NCI-H187 (cell line): ENCODE data around the gene TTLL5.

Experiments
- DNase-seq, 2 experiments: peaks; one replicate each; lab custom pipeline; 2025; lab: John Stamatoyannopoulos, UW

The TTLL5 gene

DNA sequence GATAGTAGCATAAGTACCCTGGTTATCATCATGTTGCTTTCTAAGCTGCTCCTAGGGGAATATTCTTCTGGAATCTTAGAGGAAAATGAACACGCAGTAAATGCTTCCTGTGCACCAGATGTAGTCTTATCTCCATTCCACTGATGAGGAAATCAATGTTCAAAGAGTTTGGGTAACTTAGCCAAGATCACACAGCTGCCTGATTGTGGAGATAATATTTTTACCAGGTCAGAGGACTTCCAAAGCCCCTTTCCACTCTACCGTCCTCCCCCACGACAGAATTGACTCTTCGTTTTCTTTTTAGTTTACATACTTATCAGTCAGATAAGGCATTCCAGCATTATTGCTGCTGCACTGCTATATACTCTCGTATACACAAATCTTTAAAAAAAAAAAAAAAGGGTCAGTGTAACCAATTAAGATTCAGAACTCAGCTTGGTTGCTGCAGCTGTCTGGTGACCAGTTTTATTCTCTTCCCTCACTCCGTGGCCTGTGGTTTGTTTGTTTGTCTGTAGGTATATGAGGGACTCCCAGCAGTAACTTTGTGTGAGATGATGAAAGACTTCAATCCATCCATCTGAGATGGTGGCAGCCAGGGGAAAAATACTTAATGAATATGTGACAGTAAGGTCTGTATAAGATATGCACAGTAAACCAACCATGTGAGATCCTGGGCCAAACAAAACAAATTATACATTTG, 210.3 kb downstream of the TTLL5 start:
- no peak for DNase-seq

DNA sequence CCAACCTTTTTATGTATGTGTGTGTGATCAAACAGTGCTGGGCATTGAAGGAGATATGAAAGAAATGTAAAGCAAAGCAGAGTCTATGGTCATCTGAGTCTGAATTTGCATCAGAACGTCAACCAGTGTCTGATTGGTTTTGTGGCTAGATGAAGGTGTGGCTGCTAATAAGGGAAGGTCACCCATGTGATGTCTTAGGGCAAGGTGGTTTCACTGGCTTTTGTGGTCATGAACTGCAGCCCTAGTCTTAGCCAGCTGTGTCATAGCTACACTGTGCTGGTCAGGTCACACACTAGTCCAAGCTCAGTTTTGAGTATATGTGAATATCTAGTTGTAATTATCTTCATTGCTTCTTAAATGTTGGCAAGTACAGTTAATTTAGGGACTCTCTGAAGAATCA, 214.9 kb downstream of the TTLL5 start:
- DNase-seq: no peak

DNA sequence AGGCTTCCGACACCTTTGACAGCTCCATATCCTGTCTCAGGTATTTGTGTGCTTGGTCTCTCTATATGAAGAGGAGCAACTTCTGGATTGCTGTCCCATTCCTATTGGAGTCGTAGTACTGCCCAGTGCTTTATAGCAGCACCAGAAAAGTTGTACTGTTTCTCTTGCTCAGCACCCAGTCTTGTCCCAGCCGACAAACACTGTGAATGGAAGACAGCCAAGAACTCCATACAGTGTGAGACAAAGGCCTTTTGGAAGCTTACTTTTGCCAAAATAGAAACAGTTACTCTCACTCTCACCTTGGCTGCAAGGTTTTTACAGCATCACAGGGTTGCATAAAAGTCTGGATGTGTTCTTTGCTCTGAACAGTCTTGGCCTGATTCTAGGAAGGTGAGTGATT, 215.5 kb downstream of the TTLL5 start:
- no peak for DNase-seq

DNA sequence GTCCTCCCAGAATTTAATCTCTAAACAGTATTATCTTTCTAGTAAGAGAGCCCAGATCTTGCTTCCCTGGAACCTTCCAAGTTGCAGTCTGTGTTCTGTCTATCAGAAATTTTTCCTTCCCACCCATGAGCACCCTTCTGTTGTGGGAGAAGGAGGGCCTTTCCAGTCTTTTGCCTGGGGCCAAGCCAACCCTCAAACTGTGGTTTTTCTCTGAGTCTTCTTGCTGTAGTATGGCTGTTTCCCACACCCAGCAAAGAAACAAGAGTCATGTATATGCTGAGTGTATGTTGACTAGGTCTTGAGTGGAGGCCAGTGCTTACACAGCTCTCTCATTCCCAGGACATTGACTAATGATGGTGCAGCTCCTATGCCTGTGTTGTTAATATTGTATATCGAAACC, 216.2 kb downstream of the TTLL5 start:
- DNase-seq: no peak

DNA sequence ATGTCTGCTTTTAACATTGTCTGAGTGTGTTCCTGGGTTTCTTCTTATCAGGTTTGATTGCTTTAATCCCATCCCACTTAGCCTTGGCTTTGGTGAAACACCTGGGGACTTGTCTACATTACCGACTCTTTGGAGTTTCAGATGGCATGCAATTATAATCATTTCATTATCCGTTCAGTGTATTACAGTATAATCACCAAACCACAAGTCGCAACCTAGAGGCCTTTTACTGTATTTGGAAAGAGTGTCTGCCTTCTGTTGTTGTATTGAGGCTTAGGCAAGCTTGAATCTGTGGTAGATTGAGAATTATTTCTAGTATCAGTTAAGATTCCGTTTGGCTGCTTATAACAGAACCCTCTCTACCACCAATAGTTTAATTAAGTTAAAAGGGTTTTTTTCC, 216.8 kb downstream of the TTLL5 start:
- DNase-seq: no peak

DNA sequence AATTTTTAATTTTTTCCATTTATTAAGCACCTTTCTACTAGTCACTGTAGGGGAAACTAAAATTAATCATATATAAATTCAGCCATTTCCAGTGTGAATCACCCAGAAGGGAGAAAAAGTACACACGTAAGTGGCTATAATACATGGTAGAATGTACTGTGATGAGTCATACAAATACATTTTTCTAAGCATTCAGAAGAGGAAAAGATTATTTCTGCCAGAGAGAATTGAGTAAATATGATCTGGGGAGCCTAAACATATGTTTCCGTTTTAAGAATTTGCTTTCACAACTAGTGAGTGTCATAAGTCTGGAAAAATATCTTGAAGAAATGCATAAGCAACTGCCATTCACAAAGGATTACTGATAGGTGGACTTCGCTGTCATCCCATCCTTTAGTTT, 218.0 kb downstream of the TTLL5 start:
- no peak for DNase-seq

DNA sequence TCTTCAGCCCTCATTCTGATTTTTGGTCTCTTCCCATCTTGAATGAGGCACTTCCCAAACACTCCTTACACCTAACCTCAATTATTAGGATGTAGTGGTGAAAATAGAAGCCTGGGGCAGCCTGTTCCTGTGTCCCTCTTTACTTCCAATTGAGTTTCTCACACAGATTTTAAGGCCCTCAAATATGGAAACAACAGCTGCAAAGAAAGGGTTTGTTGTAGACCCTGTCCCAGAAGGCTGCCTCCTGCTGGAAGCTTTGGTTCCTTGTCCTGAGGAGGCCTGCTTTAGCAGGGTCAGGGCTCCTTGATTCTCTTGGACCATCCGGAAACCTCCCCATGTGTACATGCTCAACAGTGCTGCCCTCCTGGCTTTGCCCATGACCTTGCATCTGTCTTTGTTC, 219.5 kb downstream of the TTLL5 start:
- no peak for DNase-seq

DNA sequence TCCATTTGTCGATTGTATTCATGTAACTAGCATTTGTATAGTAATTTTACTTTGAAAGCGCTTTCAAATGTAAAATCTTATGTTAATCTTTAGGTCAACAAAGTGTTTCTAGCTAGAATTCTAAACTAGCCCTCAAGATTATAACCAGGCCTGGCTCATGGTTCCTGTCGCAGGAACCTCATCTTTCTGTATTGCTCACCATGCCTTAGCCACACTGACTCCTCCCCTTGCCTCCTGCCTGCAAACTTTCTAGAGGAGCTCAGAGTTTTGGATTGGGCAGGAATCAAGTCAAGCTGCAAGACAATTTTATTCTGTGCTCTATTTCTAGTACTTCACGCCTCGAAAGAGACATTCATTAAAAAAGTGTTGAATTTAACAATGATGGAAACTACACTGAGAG, 220.9 kb downstream of the TTLL5 start:
- no peak for DNase-seq

DNA sequence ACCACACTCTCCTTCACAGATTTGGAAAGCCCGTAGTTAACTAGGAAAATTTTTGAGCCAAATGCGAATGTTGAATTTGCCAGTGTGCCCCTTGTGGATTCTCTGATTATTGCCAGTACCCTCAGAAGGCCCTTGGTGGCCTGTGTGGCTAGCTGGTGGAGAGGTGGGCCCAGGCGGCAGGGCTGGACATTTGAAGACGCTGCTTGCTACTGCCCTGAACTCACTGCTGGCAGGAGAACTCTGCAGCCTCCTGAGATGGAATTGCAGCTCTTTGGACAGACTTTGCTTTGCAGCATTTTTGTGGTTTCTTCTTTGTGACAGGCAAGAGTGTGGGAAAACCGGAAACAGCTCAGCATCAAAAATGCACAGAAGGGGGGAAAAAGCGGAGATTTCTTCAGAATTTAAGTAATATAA, 223.2 kb downstream of the TTLL5 start:
- no peak for DNase-seq

DNA sequence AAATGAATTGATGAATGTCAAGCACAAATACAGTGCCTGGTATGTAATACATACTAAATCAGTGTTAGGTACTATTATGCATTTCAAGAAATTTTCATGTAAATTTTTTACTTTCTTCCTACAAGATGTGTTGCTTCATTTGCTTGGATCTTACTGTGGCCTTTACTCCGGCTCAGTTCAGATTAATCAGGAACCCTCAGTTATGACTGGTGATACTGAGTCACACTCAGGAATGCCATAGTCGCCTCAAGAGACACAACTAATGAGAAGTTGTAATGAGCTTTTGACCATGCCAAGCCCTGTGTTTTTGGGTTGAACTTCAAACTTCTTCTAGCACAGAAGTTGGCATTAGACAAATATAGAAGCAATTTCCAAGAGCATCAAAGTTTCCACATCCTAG, 224.8 kb downstream of the TTLL5 start:
- DNase-seq: no peak

DNA sequence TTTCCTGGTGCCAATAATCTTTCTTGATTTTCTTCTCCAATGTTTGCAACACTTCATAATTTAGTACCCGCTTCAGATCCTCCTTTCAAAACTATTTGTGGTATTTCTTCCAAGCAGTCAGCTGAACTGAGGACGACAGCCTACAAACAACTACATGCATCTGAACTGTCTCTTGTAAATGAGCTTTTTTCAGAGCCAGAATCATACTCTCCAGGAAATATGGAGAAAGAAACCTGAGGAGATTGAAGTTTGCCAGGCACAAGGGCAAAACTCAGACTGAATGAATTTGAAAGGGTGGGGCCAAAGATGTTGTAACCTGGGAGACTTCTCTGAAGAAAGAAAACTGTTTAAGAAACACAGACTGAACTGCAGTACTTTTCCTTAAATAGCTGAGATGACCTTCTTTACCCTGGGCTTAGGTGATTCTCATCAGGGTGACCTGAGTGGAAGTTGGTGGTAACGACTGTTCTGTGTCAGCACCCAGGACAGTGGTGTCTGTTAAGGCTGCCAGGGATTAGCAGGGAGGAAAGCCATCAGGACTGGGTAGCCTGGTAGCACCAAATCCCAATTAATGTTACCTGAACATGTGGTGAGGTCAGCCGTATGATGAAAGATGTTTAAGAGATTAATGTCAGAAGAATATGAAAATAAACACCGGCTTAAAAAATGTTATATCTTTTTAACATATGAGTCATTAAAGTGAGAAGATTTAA, 225.7 kb downstream of the TTLL5 start:
- DNase-seq: no peak

DNA sequence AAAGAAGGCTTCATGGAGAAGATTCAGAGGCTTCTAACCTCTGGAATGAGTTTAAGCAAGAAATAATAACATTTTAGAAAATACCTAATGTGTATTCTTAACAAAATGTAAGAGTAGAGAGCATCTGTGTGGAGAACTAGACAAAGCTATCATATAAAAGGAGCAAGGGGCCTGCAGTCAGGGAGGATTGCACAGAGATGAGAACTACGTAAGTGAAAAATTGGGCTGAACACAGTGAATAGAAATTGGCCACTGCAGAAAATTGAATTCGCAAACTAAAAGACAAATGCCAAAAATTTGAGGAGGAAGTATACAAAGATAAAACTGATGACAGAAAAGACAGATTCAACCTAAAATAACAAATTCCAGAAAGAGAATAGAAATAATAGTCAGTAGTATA, 227.9 kb downstream of the TTLL5 start:
- DNase-seq: no peak

DNA sequence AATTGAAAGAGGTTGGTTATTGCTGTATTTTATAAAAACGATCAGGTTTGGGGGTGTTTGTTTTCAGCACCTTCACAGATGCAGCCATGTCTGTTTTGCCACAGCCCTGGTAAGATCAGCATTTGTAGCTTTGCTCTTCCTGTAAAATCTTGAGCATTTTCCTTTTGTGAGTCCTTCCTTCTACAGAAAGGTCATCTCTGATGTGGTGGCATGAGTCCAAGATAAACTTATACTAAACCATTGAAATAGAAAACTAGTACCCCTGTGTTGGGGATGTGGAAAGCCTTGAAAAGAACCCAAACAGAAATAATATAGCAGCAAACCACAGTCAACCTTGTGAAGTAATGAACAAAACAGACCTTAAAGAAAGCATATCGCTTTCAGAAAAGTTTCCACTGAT, 235.3 kb downstream of the TTLL5 start:
- no peak for DNase-seq

DNA sequence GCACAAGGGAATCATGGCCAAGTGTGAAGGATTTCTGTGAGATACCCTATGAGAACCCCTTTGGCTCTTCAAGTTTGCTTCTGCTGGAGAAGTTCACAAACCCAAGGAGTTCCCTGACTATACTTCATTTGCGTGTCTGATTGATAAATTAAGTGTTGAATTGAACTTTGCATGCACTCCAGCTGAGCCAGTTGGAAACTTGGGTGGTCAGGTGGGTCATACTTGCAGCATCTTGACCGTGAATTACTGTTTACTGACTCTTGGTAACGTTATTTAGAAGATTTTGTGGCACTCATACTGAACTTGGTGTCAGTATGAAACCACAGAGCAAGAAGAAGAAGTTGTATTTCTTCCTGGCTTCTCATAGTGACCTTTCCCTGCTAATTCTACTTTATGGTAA, 243.3 kb downstream of the TTLL5 start:
- DNase-seq: no peak

DNA sequence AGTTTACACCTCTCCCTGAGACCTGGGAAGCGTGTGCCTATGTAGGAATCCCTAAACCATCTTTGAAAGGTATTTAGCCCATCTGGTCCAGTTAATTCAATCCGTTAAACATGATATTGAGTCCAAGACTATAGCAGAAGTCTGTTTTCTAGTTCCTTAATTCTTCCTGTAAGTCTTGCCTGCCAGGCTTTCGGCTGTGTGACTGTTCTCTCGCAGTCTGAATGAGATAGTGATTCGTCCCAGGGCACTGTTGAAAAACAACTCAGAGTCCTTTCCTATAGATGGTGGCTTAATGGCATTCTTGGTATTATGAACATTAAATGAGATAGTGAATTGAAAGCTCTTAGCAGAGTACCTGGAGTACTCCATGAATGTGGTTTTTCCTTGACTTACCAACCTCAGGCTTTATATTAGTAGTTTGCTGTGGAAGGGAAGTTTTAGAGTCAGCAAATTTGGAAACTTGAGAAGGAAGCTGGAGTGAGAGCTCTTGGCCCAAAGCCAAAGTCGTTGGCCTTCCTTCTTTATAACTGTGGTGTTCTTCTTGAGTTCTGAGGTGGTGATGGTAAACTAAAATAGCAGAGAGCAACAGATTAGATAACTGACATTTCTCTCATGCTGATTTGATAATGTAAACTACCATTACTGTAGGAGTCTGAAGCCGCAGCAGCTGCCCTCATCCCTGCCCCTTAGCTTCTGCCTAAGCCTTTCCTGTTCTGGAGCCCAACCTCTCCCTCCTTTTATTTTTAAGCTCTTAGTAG, 244.3 kb downstream of the TTLL5 start:
- DNase-seq: no peak

DNA sequence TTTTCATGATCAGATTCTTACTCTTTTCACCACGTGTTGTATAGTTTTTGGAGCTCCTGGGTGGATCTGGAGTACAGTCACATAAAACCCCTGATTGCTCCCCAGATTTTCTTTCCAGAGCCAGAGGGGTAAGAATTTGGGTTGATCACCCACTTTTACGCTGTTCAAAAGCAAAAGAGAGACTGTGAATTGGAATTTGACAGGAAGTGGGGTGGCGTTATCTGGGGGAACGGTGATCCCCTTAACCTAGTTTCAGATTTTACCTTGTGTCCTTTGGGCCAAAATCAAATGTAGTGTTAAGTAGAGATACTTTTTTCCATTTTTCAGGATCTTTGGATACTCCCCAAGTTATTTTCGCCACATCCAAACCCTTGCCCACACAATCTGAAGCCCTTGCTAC, 245.2 kb downstream of the TTLL5 start:
- DNase-seq: no peak

DNA sequence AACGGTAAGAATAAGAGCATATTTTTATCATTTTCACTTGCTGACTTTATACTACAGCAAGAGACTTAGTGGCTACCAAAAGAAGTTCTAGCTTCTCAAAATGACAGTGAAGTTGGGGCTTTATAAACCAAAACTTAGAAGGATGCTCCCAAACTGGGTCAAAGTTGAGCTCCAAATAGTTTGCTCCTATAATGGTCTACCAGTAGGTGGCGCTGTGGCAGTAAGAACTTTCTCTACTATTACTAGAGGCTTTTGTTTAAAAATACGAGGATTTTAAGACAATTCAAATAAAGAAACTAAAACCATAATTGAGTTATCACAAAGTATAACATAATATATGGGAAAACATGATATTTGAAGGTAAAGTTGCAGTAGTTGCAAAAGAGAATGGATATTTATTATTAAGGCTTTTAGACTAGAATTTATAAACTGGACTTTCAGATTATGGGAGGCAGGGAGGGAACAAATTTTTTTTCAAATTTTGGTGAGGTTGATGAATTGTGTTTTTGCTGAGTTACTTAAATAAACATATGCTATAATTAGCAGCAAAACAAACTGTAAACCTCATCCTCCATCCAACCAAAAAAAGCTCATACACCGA, 245.7 kb downstream of the TTLL5 start:
- no peak for DNase-seq

DNA sequence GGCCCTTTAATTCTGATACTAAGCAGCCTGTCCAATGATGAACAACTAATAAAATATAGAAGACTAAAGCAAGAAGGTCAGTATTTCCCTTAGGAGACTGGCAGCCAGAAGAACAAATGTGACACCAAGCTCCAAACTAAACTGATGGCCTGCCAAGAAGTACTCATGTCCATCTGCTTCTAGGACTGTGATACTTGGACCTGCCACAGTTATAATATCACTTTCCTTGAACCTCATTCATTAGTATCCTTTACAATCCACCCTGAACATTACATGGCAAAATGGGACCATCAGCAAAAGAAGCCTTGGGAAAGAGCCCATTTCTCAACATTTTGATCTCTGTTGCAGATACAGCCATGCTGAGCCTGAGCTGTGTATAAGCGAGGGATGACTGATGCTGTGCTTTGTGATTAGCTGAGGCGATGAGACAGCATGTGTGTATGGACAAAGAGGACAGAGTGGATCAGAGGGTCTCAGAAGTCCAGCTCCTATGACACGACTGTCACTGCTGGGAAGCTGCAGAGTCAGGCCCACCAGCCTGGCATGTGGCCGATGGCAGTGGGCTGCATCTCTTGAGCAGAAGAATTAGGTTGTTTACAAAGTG, 246.8 kb downstream of the TTLL5 start:
- no peak for DNase-seq

DNA sequence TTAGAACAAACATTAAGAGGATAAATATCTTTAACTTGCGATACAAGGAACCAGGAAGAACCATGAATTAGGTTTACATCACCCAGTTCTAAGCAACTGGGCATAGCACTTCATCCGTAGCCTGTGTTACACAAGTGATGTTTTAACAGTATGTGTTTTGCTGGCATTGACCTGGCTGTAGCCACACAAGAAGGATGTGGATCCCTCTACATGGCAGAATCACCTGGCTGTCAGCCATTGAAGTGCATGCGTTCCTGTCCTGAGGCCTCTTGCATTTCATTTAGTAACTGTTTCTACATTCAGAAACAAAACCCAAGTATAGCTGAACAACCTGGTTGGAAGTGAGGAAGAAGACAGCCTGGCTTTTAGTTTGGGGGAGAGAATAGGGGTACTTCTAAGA, 248.6 kb downstream of the TTLL5 start:
- DNase-seq: no peak

DNA sequence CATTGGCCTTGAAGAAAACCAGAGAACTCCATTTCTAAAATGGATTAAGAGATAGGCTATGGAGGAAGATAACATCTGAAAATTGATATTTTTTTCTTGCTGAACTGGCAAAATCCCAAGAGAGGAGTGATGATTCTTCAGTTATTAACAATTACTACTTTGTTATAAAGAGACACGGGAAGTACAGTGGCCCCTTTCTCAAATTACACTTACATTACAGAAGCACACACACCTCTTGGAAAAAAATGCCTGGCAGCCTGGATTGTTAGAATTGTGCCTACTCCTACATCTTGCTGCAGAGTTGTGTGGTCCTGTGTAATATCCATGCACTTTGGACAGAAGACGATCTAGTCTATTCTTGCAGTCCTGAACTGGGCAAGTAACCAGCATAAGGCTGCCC, 249.0 kb downstream of the TTLL5 start:
- no peak for DNase-seq

DNA sequence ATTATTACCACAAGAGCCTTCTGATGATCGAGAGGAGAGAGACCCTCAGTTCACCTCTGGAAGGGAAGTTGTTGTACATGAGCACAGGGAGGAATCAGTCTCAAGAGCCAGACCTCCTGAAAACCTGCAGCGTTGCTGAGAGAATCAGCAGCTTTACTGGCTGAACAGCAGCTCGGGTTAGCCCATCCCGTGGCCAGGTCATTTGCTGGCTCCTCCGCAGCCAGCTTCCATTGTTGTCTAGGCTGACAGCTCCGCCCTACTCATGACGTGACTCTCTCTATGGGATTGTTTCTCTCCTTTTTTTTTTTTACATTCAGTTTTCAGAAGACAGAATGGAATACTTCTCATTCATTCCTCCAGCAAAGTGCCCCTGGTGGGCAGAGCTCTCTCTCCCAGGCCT, 250.8 kb downstream of the TTLL5 start:
- DNase-seq: no peak

DNA sequence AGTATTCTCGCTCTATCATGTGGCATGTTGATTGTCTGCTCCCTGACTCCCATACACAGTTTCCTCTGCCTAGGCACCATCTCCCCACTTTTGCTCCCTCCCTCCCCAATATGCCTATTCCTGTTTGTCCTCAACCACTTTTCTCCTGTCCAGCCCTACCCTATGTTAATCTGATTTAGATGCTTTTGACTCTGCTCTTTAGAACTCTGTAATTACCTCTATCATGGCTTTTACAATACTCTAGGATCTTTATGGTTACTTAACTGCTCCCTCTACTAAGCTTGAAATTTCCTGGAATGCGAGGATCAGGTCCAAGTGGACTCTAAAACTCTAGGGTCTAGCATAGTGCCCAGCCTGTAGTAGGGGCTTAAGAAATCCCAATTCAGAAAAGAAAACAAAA, 252.1 kb downstream of the TTLL5 start:
- no peak for DNase-seq
